Parathyroid adenoma (tissue), 2 donors: ENCODE results near the gene FGGY.

Experiments
- H2AFZ ChIP-seq: fragments of 300-600 bp; sonication (generic); one replicate; pipeline ENCODE4 v1.7.0; 2017; ENCODE audit warnings: antibody characterized with exemption, mild to moderate bottlenecking
- H3K27ac ChIP-seq: fragments of 300-600 bp; sonication (generic); one replicate; pipeline ENCODE4 v1.7.0; 2017
- H3K27me3 ChIP-seq: fragments of 300-600 bp; sonication (generic); one replicate; pipeline ENCODE4 v1.7.0; 2017; ENCODE audit warnings: low read length; ENCODE audit not compliant: control insufficient read depth, insufficient read depth
- H3K36me3 ChIP-seq: fragments of 300-600 bp; sonication (generic); one replicate; pipeline ENCODE4 v1.7.0; 2017; ENCODE audit warnings: low read length; ENCODE audit not compliant: control insufficient read depth, insufficient read depth
- H3K4me1 ChIP-seq: fragments of 300-600 bp; sonication (generic); one replicate; pipeline ENCODE4 v1.7.0; 2017; ENCODE audit warnings: control low read depth
- H3K4me2 ChIP-seq: fragments of 300-600 bp; sonication (generic); one replicate; pipeline ENCODE4 v1.7.0; 2017; ENCODE audit warnings: low read length
- H3K4me3 ChIP-seq: fragments of 300-600 bp; sonication (generic); one replicate; pipeline ENCODE4 v1.7.0; 2017; ENCODE audit warnings: low read depth, low read length
- H3K79me2 ChIP-seq: fragments of 300-600 bp; sonication (generic); one replicate; pipeline ENCODE4 v1.7.0; 2017; ENCODE audit warnings: control low read depth
- H3K9ac ChIP-seq: fragments of 300-600 bp; sonication (generic); one replicate; pipeline ENCODE4 v1.7.0; 2017; ENCODE audit warnings: mild to moderate bottlenecking
- H3K9me3 ChIP-seq: fragments of 300-600 bp; sonication (generic); one replicate; pipeline ENCODE4 v1.7.0; 2017; ENCODE audit warnings: low read length; ENCODE audit not compliant: control insufficient read depth
- CTCF ChIP-seq: fragments of 300-600 bp; sonication (generic); IDR thresholded peaks from one replicate; pipeline ENCODE4 v1.7.0; 2017; ENCODE audit warnings: antibody characterized with exemption, mild to moderate bottlenecking
- donor health status: primary hyperparathyroidism.

FGGY gene

GRCh38 chr1:59271561-59272260 is 25.2 kb upstream of the FGGY start:
- Histone ChIP-seq H3K9me3 (no peaks in the 10 kb centered on the region), H3K4me3 (no peak overlapping the region), H3K4me1 (no peaks in the 10 kb centered on the region), H3K9ac (no peak overlapping the region), H3K79me2 (no peaks in the 10 kb centered on the region), H3K4me2 (no peak overlapping the region), H3K27ac (no peak overlapping the region), H2AFZ (no peak overlapping the region), H3K27me3 (no peaks in the 10 kb centered on the region), H3K36me3 (no peaks in the 10 kb centered on the region)
- TF ChIP-seq CTCF, result no peak

GRCh38 chr1:59272507-59272906 is 24.4 kb upstream of the FGGY start:
- Histone ChIP-seq H3K4me1 (no peaks in the 10 kb centered on the region), H3K4me2 (no peak overlapping the region), H3K4me3 (no peak overlapping the region), H3K9me3 (no peaks in the 10 kb centered on the region), H3K9ac (no peak overlapping the region), H3K27ac (no peak overlapping the region), H3K27me3 (no peaks in the 10 kb centered on the region), H2AFZ (no peak overlapping the region), H3K36me3 (no peaks in the 10 kb centered on the region), H3K79me2 (no peaks in the 10 kb centered on the region)
- no peak for TF ChIP-seq CTCF

- no peaks in the 10 kb centered on the region for H3K27me3 ChIP-seq
- no peak overlapping the region for H3K27ac ChIP-seq
- no peaks in the 10 kb centered on the region for H3K36me3 ChIP-seq
- H3K9ac ChIP-seq, result no peak overlapping the region
- H3K79me2 ChIP-seq, result no peaks in the 10 kb centered on the region
- TF ChIP-seq CTCF, result no peak
- no peaks in the 10 kb centered on the region for H3K9me3 ChIP-seq
- H2AFZ ChIP-seq, result no peak overlapping the region
- no peak overlapping the region for H3K4me2 ChIP-seq
- H3K4me3 ChIP-seq, result no peak overlapping the region
- no peaks in the 10 kb centered on the region for H3K4me1 ChIP-seq
Observed at GRCh38 chr1:59276439-59276851, 20.4 kb upstream of the FGGY start.

- Histone ChIP-seq H2AFZ (no peak overlapping the region), H3K27ac (no peak overlapping the region), H3K4me2 (no peak overlapping the region), H3K27me3 (no peaks in the 10 kb centered on the region), H3K36me3 (no peaks in the 10 kb centered on the region), H3K4me1 (no peaks in the 10 kb centered on the region), H3K9me3 (no peaks in the 10 kb centered on the region), H3K79me2 (no peaks in the 10 kb centered on the region), H3K4me3 (no peak overlapping the region), H3K9ac (no peak overlapping the region)
- TF ChIP-seq CTCF, result no peak
Observed at GRCh38 chr1:59278780-59279354, 18.0 kb upstream of the FGGY start.

- Histone ChIP-seq H3K9ac (no peak overlapping the region), H3K27me3 (no peaks in the 10 kb centered on the region), H3K4me1 (no peaks in the 10 kb centered on the region), H3K9me3 (no peaks in the 10 kb centered on the region), H3K79me2 (no peaks in the 10 kb centered on the region), H3K36me3 (no peaks in the 10 kb centered on the region), H2AFZ (no peak overlapping the region), H3K27ac (no peak overlapping the region), H3K4me2 (no peak overlapping the region), H3K4me3 (no peak overlapping the region)
- no peak for TF ChIP-seq CTCF
Observed at GRCh38 chr1:59279645-59280044, 17.2 kb upstream of the FGGY start.
